ENCODE data around the gene NOVA1. TPM values are rescaled to one million over a fixed set of nuclear protein-coding genes. Genes with fewer than 3 reads are reported as not detected.
"Not testable (repeated sequence)": the region's sequence is repeated elsewhere in the genome, so short reads cannot be mapped to it uniquely, and the experiment has no call there.

Gene NOVA1
- total RNA-seq (under 1 TPM; 0.42 to 0.79 TPM), polyA plus RNA-seq (under 1 TPM; 0.24 to 0.75 TPM)

- 2% methylated on average over 36 of the region's 36 CpGs for WGBS
- peak within 1 kb of the TSS; percentile 7 to 78 (median 64) for H3K4me3 ChIP-seq (ENCODE audit: low read depth in 1 of 3, low read length in 3 of 3)
These were observed at the start of gene NOVA1 for GRCh38 chr14:26597589-26598080. Gene NOVA1 (minus strand): TSS chr14:26598033. CDS start chr14:26597436, 597 bp downstream.

GRCh38 chr14:26645057-26645456 lies 47.2 kb upstream of the NOVA1 start:
- H3K9ac ChIP-seq (ENCODE audit: low read depth in 1 of 2, low read length in 2 of 2); H3K4me1 ChIP-seq (ENCODE audit: control insufficient read depth in 4 of 4, insufficient read depth in 4 of 4, low read length in 3 of 4); DNase-seq (ENCODE audit: low spot score); H3K27ac ChIP-seq (ENCODE audit: low read depth in 1 of 2, low read length in 2 of 2); H3K36me3 ChIP-seq (ENCODE audit: control insufficient read depth in 4 of 4, insufficient read depth in 3 of 4, low read depth in 1 of 4, low read length in 3 of 4); H3K27me3 ChIP-seq (ENCODE audit: control insufficient read depth in 4 of 4, insufficient read depth in 4 of 4, low read length in 3 of 4); H3K9me3 ChIP-seq (ENCODE audit: control insufficient read depth in 4 of 4, low read length in 3 of 4); H3K4me3 ChIP-seq (ENCODE audit: low read depth in 1 of 3, low read length in 3 of 3): not testable (repeated sequence)
- WGBS = 76% methylated on average over 5 of the region's 5 CpGs

More at GRCh38 chr14:26597589-26598080, at the start of gene NOVA1:
- Histone ChIP-seq H3K27me3 (ENCODE audit: control insufficient read depth in 4 of 4, insufficient read depth in 4 of 4, low read length in 3 of 4) (peaks cover 0 to 3% (median 1%) of the 10 kb centered on the region in 4 donors), H3K9me3 (ENCODE audit: control insufficient read depth in 4 of 4, low read length in 3 of 4) (no peaks in the 10 kb centered on the region), H3K27ac (ENCODE audit: low read depth in 1 of 2, low read length in 2 of 2) (peak within 1 kb of the TSS; percentile 26 to 42), H3K36me3 (ENCODE audit: control insufficient read depth in 4 of 4, insufficient read depth in 3 of 4, low read depth in 1 of 4, low read length in 3 of 4) (no peaks in the 10 kb centered on the region), H3K9ac (ENCODE audit: low read depth in 1 of 2, low read length in 2 of 2) (peak within 1 kb of the TSS in 1 of 2 donors; percentile 0), H3K4me1 (ENCODE audit: control insufficient read depth in 4 of 4, insufficient read depth in 4 of 4, low read length in 3 of 4) (peaks cover 0 to 10% (median 5%) of the 10 kb centered on the region in 4 donors)
- TF ChIP-seq SP1 (IDR thresholded peaks at IDR 0.05) (no peak), ZBTB33 (IDR thresholded peaks at IDR 0.05) (no peak), EGR1 (IDR thresholded peaks at IDR 0.05; ENCODE audit: low read depth in 2 of 2) (no peak), RXRA (IDR thresholded peaks at IDR 0.05) (no peak), TAF1 (conservative IDR thresholded peaks at IDR 0.05) (no peak), REST (IDR thresholded peaks at IDR 0.05) (no peak), FOXA2 (IDR thresholded peaks at IDR 0.05) (no peak), NR2F2 (IDR thresholded peaks at IDR 0.05) (no peak), ATF3 (IDR thresholded peaks at IDR 0.05) (no peak), CTCF (IDR thresholded peaks at IDR 0.05; ENCODE audit: low read depth, low read length, missing input control) (no peak), JUND (IDR thresholded peaks at IDR 0.05) (no peak)
- DNase-seq (ENCODE audit: low spot score) = no peak

Measured in liver (tissue), 9 donors.